Right forelimb (tissue), 1 donor: ENCODE data around the gene ADGRD2.
"Not testable (repeated sequence)": the region's sequence is repeated elsewhere in the genome, so short reads cannot be mapped to it uniquely, and the experiment has no call there.

Experiments
- DNase-seq: peaks from one replicate; pipeline ENCODE4 v3.0.0-alpha.2; 2018

The ADGRD2 gene, protein sequence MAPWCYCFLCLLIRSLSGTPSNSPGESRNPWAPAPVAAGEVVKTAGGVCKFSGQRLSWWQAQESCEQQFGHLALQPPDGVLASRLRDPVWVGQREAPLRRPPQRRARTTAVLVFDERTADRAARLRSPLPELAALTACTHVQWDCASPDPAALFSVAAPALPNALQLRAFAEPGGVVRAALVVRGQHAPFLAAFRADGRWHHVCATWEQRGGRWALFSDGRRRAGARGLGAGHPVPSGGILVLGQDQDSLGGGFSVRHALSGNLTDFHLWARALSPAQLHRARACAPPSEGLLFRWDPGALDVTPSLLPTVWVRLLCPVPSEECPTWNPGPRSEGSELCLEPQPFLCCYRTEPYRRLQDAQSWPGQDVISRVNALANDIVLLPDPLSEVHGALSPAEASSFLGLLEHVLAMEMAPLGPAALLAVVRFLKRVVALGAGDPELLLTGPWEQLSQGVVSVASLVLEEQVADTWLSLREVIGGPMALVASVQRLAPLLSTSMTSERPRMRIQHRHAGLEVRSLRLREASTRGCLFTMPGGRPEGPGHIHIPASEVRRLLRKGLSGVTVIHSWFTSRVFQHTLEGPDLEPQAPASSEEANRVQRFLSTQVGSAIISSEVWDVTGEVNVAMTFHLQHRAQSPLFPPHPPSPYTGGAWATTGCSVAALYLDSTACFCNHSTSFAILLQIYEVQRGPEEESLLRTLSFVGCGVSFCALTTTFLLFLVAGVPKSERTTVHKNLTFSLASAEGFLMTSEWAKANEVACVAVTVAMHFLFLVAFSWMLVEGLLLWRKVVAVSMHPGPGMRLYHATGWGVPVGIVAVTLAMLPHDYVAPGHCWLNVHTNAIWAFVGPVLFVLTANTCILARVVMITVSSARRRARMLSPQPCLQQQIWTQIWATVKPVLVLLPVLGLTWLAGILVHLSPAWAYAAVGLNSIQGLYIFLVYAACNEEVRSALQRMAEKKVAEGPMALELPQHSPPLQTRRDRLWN

DNA sequence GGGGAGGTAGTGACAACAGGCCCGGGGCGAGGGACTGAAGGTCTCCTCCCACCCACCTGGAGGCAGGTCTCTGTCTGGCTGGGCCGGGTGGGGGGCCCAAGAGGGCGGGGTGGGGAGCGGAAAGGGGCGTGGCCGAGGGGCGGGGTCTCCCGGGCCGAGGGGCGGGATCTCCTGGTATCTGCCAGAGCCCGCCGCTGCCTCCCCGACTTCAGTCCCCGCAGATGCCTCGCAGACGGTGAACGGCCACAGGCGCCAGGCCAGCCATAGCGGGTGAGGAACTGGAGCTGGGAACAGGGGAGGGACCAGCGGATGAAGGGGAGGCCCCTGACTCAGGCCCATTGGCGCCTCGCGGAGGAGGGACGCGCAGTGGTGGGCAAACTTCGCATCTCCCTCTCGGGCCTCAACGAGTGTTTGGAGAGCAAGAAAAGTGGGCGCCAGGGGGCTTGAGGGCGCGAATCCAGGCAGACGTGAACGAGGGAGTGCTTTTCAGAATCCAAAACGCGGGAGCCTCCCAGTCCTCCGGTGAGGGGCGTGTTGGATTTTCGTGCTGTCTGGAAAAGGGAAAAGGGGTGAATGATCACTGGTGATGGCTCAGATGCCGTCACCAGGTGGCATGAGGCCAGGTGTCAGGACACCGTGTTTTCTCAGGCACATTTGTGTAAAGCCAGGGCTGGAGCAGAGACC lies at the start of gene ADGRD2:
Gene ADGRD2, plus strand, starts transcription at position 211 of the 684 bp plus-strand sequence. CDS start 1,216 bp downstream, outside the sequence.
- peak; percentile 62 for DNase-seq

DNA sequence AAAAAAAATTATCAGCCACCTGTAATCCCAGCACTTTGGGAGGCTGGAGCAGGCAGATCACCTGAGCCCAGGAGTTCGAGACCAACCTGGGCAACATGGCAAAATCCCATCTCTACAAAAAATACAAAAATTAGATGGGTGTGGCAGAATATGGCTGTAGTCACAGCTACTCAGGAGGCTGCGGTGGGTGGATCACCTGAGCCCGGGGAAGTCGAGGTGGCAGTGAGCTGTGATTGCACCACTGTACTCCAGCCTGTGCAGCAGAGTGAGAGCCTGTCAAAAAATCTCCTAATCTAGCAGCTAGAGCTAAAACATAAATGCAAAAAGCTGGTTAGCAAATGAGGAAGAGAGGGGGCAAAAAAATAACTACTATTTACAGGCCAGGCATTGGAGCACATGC lies 47.0 kb upstream of the ADGRD2 start:
- DNase-seq = no peak

DNA sequence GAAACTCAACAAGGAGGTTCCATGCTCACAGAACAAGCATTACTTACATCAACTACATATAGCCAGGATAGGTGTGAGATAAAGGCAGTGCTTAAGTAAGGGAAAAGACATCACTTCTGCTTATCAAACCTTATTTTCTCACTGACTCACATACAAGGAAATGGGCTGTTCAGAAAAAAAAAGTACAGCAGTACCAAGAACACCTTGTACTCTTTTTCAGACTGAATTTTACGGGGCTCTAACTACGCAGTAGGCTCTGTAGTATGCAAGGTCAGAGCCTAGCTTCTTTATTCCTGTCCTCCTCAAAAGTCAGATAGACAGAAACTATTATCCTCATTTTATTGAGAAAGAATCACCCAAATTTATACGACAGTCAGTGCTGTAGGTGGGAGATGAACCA lies 40.8 kb upstream of the ADGRD2 start:
- no peak for DNase-seq

DNA sequence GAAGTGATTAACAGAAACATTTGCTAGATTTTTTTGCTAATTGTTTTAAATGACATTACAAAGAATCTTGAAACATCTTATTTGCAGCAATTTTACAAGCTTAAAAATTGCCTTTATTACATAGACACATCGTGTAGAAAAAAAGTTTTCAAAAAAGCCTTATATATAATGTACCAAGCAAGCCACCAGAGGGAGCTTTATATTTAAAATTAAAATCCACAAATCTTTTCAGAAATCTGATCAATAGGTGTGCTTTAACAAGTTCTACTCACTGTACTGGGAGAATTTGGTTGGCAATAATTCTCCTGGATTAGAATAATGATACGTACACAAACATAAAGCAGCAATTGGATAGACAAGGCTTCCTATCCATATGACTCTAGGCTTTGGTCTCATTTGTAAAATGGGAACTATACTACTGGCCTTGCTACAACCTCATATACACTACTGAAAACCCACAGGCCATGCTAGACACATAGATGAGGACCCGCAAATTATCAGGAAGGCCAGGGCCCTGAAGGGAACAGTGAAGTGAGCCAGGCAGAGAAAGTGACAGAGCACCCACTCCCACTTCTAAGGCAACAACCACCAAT lies 39.8 kb upstream of the ADGRD2 start:
- DNase-seq = no peak

DNA sequence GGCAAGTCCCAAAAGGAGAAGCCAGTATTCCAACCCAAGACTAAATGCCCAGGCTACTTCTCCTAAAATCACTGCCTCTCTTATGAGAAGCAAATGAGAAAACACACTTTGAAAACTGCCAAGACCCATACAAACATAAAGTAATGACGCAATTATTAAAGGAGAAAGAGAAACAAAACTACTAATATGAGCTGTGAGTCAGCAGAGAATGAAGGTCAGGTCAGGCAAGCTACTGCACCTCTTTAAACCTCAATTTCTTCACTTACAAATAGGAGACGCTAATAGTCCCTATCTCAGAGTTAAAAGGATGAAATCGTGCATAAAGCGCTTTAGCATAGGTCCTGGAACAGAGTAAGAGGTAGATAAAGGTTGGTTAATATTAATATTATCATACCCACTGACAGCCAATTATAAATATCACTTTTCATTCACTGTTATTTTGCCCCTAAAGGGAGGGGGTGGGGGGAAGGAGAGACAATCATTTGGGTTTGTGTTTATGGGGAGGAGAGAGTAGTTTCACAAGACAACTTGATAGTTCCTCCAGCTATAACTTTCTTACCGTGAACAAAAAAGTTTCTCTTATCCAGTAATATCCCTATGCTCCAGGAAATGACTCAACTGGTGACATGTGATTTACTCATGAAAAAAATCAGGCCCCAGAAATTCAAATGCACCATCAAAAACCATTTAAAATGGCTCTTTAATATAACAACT lies 38.6 kb upstream of the ADGRD2 start:
- no peak for DNase-seq

DNA sequence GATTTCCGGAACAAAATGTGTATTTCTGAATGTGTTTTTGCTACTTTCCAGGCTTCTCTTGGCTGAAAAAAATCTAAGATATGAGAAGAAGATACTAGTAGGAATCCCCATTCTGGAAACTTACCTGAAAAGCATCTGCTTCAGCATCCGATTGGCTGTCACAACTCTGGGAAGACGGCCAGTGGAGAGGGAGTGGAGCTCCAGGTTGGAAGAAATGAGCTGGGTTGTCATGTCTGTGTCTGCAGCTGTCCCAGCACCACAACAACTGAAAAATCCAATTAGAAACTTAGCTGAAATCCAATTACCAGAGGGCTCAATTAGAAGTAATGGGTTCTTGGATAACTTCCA lies 38.0 kb upstream of the ADGRD2 start:
- no peak for DNase-seq

DNA sequence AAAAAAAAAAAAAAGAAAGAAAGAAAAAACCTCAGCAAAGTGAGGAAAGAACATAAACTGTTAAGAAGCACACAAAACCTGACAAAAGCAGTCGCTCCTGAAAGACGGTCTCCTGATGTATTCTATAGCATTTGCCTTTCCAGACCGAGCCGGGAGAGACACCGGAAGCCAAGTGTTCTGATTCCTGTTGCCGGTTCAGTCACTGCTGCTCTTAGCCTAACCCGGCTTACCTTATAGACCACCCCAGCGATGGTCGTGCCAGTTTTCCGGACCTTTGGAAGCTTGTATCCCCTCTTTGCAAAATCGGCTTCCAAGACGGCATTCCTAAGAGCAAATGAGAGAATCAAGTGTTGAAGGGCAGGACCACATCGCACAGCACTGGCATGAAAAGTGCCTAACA lies 35.6 kb upstream of the ADGRD2 start:
- DNase-seq = no peak

DNA sequence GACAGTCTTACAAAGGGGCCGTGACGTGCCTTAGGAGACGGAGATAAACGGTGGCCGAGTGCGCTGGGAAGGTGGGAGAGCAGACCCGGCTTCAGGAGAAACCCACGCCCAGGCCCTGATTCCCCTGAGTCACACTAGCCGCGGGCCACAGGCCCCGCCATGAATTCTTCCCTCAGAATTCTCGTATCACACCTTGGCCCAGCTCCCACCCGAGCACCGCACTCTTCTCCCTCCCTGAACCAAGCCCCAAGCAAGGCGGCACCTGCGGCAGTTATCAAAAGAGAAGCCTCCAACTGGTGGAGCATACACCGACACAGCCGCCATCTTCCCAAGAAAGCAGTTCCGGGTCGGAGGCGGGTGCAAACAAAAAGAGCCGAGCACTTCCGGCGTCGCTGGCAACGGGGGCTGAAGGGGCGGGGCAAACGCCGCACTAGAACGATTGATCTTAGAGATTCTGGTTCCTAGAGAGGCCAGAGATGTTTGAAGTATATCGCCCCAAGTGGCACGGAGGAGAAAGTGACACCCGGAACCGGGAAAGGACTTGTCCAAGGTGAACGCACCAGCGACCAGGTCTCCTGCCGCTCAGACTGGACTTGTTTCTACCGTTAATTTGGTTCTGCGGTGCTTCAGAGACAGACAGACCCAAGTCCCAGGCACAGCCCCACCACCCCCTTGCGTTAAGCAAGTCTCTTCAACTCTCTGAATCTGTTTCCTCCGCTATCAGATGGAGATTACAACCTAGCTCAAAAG lies 35.0 kb upstream of the ADGRD2 start, which contains the start of gene PSMB7:
Gene PSMB7, minus strand, starts transcription at position 341 of the 750 bp plus-strand sequence. Its CDS starts 17 bp downstream, at position 324.
- peak; percentile 97 for DNase-seq

DNA sequence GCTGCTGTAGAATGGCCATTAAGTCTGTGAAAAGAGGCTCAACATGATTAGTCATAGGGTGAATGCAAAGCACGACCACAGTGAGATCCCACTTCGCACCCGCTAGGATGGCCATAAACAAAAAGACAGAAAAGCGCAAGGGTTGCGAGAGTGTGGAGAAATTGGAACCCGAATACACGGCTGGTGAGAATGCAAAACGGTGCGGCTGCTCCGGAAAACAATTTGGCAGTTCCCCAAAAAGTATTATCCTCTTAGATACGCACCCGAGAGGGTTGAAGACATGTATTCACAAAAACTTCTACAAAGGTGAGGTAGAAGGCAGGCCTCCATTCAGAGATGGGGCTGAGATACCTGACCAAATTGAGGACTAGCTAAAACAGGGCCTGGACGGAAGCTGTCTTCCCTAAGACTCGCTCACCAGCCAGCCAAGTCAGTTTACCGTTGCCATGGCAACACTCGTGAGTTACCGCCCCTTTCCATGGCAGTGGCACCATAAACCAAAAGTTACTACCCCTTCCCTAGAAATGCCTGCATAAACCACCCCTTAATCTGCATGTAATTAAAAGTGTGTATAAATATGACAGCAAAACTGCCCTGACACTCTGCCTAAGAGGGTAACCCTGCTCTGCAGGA lies 34.3 kb upstream of the ADGRD2 start:
- no peak for DNase-seq

DNA sequence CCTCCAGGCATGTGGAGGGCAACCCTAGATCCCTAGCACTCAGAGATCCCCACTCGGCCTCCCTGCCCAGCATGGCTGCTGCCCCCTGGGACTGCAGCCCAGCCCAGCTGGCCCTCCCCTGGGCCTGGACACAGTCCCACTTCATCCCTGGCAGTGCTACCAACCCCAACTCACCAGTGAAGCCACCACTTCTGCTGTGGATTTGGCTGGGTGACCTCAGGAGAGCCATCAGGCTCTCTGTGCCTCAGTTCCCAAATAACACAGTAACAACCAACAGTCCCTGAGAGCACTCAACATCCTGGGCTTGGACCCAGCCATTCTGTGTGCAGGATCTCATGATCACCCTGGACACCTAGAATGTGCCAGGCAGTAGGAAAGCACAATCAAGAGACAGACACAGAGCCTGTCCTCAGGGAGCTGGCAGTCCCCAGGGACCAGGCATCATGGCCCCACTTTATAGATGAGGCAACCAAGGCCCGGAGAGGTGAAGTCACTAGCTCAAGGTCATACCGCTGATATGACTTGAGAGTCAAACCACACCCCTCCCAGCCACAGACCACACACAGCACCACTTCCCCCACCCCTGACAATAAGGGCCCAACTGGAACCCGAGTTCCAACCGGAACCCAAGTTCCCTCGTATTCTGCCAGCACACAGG lies 30.3 kb upstream of the ADGRD2 start:
- no peak for DNase-seq

DNA sequence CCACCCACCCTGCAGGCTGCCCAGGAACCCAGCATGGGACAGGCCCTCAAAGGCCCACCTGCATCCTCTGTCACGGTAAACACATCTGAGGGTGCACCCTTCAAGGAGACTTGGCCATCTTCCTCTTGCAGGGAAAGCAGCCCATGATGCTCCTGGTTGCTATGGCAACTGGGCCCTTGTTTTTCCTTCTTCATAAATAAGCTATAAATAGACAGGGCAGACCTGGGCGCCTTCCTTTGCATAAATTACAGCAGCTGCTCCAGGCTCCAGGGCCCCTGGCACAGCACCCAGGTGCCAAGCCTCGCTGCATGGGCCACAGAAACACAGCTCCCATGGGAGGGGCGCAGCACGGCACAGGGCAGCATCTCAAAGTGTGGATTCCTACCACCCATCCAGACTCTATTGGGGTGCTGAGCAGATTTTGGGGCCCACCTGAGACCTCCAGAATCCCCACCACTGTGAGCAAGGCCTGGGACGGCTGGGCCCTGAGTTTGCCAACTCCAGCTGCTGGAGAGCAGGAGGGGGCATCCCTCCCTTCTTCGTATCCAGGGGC lies 29.2 kb upstream of the ADGRD2 start:
- DNase-seq = no peak

DNA sequence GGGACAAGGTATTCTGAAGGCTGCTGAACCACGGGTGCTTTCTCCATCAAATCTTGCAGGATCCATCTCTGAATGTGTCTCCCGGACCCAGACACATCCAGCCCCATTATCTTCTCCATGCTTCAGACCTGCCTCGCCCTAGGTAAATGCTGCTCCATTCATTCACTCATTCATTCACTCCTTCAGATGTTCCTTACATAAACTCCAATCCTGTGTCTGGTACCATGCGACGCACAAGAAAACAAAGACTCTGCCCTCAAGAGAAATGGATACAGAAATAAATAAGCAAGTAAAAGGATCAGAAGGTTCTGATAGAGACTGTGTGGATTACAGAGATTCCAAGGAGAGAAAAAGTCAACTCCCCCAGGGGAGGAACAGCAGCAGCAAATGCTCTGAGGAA lies 27.1 kb upstream of the ADGRD2 start:
- no peak for DNase-seq

DNA sequence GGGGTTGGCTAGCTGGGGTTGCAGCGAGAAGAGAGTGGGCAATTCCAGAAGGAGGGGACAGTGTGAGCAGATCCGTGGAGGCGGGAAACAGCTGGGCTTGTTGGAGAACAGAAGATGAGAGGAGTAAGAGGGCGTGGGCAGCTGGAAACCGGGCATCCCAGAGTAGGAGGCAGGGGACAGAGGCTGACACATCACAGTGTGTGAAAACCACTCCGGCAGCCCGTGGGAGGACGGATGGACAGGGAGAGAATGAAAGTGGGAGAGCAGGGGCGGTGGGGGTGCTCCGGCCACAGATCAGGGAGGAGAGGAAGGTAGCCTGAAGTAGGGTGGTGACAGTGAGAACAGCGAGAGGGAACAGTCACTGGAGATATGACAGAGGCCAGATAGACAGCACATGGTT lies 26.7 kb upstream of the ADGRD2 start:
- no peak for DNase-seq

DNA sequence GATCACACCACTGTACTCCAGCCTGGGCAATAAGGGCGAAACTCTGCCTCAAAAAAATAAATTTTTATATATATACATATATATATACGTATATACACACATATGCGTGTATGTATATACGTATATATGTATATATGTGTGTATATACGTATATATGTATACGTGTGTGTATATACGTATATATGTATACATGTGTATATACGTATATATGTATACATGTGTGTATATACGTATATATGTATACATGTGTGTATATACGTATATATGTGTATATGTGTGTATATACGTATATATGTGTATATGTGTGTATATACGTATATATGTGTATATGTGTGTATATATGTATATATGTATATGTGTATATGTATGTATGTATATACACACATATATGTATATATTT lies 24.5 kb upstream of the ADGRD2 start:
- not testable (repeated sequence) for DNase-seq

DNA sequence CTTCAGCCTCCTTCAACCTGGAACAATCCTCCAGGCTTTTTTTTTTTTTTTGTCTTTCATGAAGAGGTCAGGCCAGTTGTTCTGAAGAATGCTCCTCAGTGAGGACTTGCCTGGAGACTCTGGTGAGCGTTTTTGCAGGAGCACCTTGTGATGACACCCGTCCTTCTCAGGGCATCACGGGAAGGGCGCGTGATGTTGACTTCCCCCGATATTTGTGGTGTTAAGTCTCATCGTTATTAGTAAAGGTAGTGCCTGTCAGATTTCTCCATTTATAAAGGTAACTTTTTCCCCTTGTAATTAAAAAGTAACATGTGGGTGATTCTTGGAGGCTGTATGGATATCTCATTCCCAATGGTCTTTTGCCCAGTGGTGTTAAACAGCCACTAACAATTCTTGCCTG lies 23.9 kb upstream of the ADGRD2 start:
- DNase-seq = no peak

DNA sequence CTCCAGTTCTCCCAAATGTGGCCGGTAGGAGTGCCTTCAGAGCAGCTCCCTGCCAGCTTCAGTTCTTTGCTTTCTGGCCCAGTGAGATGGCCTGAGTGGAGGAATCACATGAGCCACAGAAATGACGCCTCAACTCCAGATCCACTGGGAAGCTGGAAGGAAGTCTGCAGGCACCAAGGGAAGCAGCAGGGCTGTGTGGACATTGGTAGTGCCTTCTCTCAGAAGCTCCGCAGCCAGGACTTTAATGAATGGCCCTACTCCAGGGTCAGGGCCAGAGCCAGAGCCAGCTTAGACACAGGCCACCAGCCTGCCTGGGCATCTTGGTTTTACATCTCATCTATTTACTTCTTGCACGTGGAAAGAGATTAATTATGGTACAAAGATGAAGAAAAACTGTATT lies 23.0 kb upstream of the ADGRD2 start:
- no peak for DNase-seq

DNA sequence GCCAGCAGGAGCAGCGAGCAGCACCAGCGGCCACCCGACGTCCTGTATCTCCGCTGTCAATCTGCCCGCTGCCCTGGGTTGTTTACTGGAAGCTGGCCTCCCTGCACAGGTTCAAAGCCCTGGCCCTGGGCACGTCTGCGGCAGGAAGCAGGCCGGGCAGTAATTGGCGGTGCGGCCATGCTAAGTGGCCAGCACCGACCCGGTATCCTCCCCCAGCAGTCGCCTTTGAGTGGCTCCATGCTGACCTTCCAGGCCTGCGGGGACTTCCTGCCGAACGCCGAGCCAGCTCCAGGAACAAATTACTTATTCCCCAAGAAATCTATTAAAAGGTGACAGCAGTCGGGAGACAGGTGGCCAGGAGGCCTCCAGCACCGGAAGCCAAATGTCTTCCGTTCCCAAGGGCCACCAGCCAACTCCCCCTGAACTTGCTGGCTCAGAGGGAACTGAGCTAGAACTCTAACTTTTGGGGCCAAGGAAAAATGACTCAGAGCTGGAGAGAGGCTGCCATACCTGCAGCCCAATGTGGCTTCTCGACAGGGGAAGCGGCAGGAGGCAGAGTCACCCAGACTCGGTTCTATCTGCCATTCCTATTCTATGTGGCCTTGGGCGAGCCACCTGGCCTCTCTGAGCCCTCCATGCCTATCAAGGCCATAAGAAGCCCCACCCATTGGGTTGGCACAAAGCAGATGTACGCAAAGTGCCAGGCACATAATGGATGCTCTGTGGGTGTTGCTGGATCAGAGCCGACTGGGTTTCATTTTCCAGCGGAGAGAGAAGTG lies 21.3 kb upstream of the ADGRD2 start:
- no peak for DNase-seq

DNA sequence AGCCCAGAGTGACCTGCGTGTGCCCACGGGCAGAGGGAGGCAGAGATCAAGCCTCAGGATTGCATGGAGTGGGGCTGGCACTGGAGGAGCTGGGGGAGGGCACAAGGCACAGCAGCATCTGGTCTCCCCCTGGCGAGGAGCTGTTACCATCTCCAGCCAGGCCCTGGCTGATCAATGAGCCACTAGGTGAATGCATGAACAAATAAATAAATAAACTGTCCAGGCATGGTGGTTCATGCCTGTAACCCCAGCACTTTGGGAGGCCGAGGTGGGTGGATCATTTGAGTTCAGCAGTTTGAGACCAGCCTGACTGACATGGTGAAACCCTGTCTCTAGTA lies 20.8 kb upstream of the ADGRD2 start:
- no peak for DNase-seq

DNA sequence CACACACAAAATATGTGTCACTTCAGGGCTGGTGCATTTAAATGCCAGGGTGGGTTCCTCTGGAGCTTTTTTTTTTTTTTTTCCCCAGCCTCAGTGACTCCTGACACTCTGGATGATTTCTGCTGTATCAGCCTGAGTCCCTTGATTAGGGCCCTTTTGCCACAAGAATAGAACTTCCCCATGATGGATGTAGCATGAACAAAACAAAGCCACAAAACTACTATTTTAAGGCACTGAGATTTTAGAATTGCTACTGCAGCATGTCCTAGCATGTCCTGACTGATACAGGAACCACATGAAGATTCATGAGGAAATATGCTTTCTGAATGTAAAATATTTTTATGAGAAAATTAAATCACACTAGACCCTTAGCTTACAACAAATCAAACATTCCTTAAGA lies 13.9 kb upstream of the ADGRD2 start:
- no peak for DNase-seq
